CMK (cell line): ENCODE results near the gene MED27.

Experiments used
- DNase-seq: peaks from one replicate; pipeline ENCODE4 v3.0.0-alpha.2; 2010; ENCODE audit warnings: low read depth

The MED27 gene

GRCh38 chr9:131876486-131876885, 203.2 kb downstream of the MED27 start:
- DNase-seq, result no peak

GRCh38 chr9:131875828-131876485, 203.7 kb downstream of the MED27 start:
- DNase-seq, result no peak

- DNase-seq, result no peak
These were observed 204.6 kb downstream of the MED27 start for GRCh38 chr9:131874916-131875670.

- DNase-seq, result no peak
These were observed 205.2 kb downstream of the MED27 start for GRCh38 chr9:131874447-131874846.

DNA sequence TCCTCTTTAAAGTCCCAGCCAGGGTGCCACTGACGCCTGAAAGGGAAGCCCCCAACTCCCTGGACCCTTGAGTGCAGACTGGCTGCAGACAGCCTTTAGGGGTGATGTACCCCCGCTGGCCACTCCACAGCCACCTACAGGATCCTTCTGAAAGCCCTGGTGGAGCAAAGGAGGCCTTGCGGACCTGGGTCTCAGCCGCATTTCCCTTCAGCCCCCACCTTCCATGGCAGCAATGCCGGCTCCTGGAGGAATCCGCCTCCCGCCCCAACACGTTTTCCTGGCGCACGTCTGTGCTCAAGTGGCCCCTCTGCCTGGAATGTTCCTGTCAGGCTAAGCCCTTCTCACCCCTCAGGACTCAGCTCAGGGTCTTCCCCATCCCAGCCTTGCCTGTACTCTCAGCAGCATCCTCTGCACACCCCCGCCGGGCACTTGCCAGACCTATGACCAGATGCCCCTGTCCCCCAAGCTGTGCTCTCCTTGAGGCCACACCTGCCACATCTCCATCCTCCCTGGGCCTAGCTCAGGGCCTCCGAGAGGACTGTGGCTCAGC, 205.7 kb downstream of the MED27 start:
- DNase-seq, result no peak

DNA sequence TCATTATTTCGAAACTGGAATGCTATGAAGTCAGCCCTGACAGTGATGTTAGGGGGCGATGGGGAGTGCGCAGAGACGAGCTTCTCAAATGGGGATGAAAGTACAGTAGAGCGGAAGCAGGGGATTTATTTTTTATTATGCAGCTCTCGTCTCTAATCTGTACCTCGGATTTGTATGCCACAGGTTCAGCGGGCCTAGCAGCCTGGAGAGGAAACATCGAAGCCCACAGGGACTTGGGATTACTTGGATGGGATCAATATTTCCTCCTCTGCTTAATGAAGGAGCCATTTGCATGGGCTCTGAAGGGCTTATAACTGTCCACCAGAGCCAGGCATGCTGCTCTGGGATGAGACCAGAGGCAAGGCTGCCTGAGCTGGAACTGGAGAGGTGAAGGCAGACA, 206.3 kb downstream of the MED27 start:
- DNase-seq, result no peak

DNA sequence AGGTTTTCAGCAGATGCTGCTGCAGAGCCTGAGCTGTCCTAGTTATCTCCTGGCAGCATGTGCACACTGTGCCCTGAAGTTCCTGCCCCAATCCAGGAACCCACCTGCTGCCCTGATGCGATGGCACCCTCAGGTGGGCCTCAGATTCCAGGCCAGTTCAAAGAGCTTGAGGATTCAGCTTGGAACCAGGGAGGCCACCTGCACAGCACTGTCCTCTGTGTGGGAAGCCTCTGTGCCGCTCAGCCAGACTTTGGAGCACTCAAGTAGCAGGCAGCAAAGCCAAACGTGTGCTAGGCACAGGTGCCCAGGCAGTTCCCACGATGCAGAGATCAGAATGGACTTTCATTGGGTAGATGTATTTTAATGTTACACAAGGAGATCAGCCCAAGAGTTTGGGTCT, 207.0 kb downstream of the MED27 start:
- no peak for DNase-seq

DNA sequence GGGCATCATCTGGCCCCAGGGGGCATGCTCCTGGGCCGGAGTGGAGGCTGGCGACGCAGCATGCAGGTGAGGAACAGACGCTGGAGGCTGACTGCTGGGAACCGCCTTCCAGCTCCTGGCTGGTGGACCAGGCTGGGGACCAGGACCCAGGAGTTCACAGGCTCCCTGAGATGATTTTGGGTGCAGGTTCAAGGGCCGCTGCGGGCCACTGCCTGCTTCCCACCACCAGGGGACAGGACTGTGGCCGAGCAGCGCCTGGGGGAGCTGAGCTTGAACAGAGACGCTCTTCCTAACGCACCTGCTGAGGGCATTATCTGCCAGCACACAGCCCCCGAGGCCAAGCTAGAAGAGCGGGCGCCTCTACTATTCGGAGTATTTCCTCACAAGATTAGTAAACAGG, 207.7 kb downstream of the MED27 start:
- no peak for DNase-seq

DNA sequence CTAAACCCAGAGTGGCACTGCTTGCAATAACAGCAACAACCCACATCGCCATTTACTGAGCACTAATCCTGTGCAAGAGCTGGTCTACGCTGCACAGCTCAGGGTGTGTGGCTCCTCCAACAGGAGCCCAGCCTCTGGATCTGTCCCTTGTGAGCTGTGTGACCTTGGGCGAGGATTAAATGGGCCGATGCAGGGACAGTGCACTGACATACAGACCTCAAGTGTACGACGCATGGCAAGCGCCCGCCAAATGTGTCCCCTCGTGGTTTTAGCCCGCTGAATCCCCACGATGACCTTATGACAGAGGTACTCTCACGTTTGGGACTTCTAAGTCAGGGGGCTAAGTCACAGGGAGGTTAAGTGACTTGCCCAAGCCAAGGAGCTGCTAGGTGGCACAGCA, 209.5 kb downstream of the MED27 start:
- DNase-seq, result no peak

DNA sequence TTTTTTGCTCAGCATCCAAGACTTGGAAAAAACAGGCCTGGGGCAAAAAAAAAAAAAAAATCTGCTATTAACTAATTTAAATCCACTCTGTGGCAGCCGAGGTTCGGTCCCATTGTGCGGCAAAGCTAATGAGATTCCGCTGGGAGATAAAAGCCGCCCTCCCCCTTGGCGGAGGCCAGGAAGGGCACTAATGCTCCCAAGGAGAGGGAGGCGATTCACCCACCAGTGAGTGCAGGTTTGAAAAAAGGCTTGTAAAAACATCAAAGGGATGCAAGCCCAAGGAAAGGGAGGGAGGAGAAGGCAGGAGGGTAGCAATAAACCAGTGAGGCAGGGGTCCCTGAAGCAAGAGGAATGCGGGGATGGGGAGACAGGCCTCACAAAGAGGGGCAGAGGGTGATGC, 210.3 kb downstream of the MED27 start:
- no peak for DNase-seq

DNA sequence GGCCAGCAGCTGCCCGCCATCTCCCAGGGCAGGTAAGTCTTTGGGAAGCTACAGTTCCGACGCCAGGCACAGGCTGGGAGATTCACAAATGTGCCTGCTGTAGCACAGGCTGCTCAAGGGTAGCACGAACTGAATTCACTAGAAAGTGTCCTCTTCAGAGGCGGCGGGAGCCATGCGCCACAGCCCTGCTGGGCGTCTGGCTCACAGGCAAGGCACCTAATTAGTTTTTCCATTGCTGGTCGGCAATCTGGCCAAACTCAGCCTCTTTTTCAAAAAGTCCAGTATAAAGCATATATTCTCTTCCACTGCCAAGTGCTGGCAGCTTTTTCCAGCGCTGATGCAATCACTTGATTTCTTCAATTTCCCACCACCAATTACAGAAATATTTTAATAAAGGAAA, 210.9 kb downstream of the MED27 start:
- no peak for DNase-seq

- no peak for DNase-seq
These were observed 212.0 kb downstream of the MED27 start for GRCh38 chr9:131867611-131868192.

- DNase-seq, result no peak
These were observed 214.0 kb downstream of the MED27 start for GRCh38 chr9:131865446-131866195.

- no peak for DNase-seq
These were observed 215.1 kb downstream of the MED27 start for GRCh38 chr9:131864531-131864930.

- DNase-seq, result no peak
These were observed 216.3 kb downstream of the MED27 start for GRCh38 chr9:131863306-131863896.

GRCh38 chr9:131862261-131862660, 217.4 kb downstream of the MED27 start:
- DNase-seq, result no peak

GRCh38 chr9:131860430-131860829, 219.2 kb downstream of the MED27 start:
- no peak for DNase-seq

GRCh38 chr9:131858147-131858546, 221.5 kb downstream of the MED27 start:
- DNase-seq, result no peak

DNA sequence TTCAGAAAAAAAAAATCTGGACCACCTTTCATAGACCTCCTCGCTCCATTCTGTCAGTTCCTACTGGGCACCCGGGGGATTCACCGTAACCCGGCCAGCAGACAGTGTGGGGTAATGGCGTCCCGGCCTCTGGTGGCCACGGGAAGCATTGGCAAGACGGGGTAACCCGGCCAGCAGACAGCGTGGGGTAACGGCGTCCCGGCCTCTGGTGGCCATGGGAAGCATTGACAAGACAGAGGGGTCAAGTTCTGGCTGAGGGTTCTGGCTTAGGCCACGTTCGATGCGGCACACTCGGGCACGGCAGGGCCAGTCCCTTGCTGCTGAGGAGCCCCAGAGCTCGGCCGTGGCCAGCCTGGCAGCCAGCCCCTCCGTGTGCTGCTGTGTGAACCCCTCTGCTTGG, 223.6 kb downstream of the MED27 start:
- no peak for DNase-seq

DNA sequence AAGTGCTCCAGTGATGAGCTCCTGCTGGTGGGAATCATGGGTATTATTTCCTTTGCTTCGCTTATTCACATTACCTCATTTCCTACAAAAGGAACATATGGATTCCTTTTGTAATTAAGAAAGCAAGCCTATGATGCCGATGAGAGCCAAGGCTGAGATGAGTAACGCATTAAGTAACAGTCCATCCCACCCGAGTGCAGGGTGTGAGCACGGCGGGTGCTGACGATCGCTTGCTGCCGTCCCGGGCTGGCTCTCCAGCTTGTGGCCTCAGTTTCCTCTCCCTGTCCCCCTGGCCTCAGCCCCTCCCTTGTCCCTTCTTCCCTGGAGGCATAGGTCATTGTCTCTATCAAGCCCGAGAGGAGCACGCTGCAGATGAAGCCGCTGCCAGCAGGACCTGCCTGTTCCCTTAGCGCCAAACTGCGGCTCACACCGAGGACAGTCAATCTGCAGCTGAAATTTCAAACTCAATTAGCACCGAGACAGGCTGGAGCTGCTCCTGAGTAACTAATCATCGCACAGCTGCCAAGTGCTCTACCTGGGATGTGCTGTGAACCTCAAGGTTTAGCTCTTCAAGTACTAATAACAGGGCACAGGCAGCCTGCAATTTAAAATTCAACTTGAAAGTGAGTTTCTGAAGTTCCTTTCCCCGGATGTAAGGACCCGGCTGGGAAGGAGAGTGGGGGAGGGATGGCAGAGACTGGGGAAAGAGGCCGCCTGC, 224.6 kb downstream of the MED27 start:
- DNase-seq, result no peak

DNA sequence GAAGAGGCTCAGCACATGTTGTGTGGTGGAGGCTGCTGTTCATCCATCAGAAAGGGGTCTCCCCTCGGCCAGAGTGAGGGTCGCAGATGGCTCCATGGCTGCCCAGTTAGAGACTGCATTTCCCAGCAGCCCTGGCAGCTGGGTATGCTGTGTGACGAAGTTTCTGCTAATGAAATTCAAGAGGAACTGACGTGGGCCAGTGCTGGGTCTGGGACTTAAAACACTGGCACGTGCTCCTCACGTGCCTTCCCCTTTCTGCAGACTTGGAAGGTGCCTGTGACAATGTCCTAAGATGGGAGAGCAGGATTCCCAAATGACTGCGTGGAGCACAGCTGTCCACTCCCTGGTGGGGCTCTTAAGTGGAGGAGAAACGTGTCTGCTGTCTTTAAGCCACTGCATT, 225.3 kb downstream of the MED27 start:
- no peak for DNase-seq
